Sciatic nerve (tissue), 2 donors: Measurements from ENCODE around the gene ZNF536. TPM values are rescaled to one million over a fixed set of nuclear protein-coding genes. Genes with fewer than 3 reads are reported as not detected.
"Not testable (repeated sequence)": the region's sequence is repeated elsewhere in the genome, so short reads cannot be mapped to it uniquely, and the experiment has no call there.

ENCODE experiments used
- ATAC-seq: fragments of 200-7000 bp; cut with Tn5 transposase; one replicate; pipeline ENCODE4 v1.9.1; 2020; ENCODE audit warnings: mild to moderate bottlenecking, moderate library complexity
- DNase-seq: peaks from one replicate; pipeline ENCODE4 v3.0.0-alpha.2; 2020; ENCODE audit warnings: low spot score
- intact Hi-C: fragments of 100-400 bp; cut with DNase I; formaldehyde crosslinking; loops from one replicate; pipeline ENCODE4 v1.14.2; 2022
- total RNA-seq: library from RNA; stranded (reverse); fragmentation: NEBNext Ultra II Directional; extraction: Animal tissue kit (Norgen Biotek cat#: 25700); gene quantifications from one replicate; pipeline ENCODE4 v1.2.1, GENCODE V29; 2021
- donor health status: DM: no; HTN: no; CAD: no.
- donor health status: DM: no; HTN: no; CAD: no.

The ZNF536 gene
- total RNA-seq, 1 donor from 2014 or later, result 43.2 TPM

DNA sequence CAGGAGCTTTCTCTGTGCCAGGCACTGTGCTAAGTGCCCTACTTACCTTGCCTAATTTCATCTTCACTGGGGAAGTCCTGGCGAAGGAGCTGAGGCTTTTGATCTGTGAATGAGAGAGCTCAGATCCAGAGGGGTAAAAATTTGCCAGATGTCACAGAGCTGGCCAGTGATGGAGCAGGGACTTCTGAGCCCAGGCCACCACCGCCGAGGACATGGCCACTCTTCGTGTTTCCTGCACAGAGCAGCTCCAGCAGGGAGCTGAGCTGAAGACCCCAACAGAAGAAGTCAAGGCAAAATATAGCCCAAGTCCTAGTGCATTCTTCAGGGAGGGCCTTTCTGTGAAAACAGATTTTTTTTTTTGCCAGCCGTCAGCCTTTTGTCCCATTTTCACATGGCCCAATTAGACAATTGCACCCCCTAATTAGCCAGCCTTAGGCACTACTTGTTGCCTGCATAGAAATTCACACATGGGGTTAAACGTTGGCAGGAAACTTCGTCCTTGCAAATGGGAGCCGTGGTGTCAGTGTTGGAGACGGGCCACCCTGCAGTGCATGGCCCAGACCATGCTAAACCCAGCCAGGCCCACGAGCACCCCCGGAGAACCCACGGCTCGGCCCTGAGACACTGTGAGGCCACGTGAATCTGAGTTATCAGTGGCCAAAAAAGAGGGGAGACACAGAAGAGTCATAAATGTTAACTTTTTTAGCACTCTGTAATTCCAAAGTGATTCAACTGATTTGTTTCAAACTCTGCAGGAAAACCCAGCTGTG lies 7.8 kb downstream of the ZNF536 start:
- intact Hi-C loops, result no loop called here
- DNase-seq, result no peak
- no peak for ATAC-seq

DNA sequence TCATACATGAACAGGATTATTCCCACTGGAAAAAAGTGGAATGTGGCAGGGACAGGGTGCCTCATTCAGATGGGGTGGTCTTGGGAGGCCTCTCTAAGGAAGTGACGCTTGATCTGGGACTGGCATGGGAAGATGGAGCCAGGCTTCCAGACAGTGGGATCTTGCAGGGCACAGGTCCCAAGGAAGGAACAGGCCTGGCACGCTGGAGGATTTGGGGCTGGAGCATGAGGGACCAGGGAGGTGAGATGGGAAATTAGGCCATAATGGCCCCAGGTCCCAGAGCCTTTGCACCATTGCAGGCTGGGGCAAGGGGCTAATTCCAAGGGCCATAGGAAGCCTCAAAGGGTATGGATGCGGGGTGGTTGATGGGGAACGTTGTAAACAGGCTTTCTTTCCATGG lies 9.2 kb downstream of the ZNF536 start:
- intact Hi-C loops, result no loop called here
- DNase-seq (no peak), ATAC-seq (no peak)

DNA sequence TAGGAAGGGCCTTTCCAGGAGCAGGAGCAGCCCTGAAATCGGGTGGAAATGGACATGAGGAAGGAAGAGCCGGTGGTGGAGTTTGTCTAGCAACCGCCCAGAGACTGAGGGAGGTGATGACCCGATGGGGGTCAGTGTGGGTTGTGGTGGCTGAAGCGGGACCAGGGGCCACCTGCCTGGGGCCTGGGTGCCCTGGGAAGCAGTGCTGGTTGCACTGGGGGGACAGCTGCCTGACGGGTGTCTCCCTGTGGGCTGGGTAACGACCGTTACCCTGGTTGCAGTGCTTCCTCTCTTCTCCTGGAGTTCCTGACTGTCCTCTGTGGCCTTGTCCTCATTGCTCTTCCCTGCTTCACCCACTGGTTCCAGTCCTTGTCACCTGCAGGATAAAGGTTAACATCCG lies 13.0 kb downstream of the ZNF536 start:
- ATAC-seq (no peak), DNase-seq (no peak)
- intact Hi-C loops, result no loop called here

DNA sequence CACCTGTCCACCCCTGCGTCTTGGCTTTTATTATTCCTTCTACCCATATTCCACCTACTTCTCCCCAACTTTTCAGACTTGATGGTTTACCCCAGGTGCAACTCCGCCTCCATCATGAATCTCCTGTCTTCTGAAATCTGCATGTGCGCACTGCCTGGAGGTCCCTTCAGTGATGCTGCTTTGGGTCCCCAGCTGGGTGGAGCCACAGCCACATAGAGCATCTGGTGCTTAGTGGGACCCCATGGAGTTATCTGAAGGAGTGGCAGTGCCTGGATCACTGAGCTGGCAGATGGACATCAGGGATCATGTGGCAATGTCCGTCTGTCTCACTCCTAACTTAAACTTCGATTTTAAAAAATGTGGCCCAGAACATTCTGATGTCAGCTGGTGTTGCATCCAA lies 13.5 kb downstream of the ZNF536 start:
- intact Hi-C loops, result no loop called here
- DNase-seq (no peak), ATAC-seq (no peak)

DNA sequence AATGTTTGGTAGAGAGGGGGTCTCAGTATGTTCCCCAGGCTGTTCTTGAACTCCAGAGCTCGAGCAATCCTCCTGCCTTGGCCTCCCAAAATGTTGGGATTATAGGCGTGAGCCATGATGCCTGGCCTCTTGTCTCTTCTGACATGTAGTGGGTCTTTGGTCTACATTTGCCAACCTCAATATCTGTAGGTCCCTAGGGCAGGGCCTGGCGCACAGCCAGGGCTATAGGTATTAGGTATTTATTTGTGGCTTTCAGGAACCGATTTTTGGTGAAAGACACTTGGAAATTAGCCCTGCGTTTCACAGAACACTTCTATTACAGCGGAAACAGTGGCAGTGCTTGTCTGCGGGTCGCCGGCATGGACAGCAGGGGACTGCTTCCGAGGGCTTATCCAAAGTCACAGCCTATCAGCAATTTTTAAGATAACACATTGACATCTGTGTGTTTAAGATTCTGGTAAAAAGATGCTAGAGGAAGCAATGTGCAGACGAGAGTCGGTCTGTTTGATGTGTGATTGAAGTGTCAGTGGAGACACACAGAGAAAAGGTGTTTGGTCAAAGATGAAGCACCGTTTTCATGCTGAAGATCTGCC lies 14.5 kb downstream of the ZNF536 start:
- intact Hi-C loops, result no loop called here
- no peak for ATAC-seq
- no peak for DNase-seq

DNA sequence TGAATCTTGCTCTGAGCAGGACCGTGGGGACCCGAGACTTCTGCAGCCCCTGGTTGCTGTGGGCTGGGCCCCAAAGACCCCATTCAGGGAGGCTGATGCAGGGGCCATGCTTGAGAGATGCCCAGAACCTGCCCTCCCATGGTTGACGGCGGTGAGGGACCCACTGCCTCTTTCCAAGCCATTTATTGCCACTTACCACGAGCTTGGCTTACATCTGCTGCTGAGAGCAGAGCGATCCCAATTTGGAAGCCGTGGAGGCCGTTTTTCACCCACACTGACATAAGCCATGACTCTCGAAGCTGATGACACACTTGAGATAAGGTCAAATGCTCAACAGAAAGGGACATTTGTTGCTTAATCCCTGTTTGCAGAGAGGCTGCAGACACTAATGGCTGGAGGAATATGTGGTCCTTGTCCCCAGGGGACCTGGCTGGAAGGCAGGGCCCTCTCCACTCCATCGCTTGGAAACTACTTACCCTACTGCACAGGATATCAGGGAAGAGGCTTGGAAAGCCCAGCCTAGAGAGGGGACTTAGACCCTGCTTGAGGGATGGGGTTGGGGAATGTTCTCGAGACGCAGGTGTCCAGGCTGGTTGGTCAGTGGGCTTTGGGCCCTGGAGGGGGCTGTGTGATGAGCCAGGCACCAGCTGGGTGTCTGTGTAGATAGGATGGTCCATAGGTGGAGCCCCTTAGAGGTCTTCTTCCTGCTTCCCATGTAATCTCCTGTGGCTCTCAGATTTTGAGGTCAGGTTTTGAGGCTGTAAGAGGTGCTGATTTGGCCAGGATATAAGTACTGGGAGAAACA lies 15.3 kb downstream of the ZNF536 start:
- ATAC-seq, result no peak
- DNase-seq, result no peak
- intact Hi-C loops, result no loop called here

DNA sequence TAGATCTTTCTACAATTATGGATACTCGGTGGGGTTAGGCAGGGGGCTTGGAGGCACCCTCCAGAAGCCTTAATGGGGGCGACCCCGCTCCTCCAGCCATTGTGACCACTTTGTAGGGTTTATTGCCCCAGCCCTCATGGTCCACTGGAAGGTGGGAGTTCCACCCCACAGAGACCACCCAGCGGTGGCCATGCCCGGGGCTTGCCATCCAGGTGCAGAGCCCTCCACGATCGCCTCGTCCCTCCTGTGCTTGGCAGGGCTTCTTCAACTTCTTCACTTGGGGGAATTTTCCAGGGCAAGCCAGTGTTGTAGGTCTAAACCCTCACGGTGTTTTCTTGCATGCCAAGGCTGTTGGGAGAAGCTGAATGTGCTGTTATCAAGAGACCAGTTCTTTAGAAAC lies 16.1 kb downstream of the ZNF536 start:
- ATAC-seq, result no peak
- no peak for DNase-seq
- intact Hi-C loops, result no loop called here

DNA sequence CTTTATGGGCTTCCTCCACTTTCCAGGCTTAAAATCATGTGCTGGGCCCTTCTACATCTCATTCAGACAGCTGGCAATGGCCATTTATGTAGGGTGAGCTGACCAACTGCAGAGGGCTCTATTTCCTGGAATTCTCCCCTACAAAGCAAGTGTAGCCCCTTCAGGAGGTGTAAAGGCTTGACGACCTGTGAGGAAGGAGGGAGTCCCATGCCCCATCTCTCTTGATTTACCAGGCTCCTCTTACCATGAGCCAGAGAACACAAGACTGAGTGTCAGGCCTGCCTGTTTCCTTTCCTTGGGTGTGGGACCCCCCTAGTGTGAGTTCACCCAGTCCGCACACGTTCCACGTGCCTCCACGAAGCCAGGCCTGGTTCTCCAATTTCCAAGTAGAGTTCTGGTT lies 16.6 kb downstream of the ZNF536 start:
- intact Hi-C loops, result no loop called here
- ATAC-seq (no peak), DNase-seq (no peak)

DNA sequence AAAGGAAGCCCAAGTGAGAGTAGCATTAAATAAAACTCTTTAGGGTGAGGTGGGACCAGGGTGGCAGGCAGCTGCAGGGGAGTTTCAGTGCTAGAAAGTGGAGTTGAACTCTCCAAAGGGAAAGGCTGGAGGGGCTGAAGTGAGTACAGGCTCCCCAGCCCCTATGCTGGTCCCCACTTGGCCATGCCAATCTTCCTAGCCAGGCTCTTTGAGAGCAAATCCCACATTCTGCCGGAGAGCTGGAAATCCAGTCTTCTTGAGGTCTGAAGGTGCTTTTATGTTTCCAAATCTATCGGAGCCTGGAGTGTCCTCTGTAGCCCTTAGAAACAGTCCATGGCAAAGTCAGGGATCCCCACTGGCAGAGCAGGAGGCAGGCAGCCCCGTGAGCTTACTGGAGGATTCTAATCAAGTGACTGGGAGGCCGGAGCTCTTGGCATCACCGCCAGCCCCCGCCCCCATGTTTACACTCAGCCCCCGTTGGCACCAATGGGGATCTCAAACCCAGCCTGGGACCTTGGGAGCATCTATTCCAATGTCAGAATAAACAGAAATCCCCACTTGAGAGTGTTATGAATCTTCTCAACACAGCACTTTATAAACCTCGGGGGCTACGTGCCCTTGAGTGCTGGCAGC lies 18.3 kb downstream of the ZNF536 start:
- intact Hi-C loops, result no loop called here
- no peak for DNase-seq

DNA sequence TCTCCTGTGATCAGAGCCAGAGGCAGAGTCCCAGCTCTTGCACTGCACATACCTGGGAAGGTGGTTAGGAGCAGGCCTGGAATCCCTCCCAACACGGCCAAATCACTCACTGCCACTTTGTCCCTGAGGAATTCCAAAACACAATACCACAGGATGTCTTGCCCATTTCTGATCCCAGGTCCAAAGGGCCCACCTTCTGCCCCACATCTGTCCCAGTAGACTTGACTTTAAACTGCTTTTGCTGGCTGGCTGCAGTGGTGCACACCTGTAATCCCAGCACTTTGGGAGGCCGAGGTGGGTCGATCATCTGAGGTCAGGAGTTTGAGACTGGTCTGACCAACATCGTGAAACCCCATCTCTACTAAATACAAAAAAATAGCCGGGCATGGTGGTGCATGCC lies 18.9 kb downstream of the ZNF536 start:
- DNase-seq, result no peak
- no peak for ATAC-seq
- intact Hi-C loops, result no loop called here

More for the DNA sequence above, 18.3 kb downstream of the ZNF536 start:
- no peak for ATAC-seq

DNA sequence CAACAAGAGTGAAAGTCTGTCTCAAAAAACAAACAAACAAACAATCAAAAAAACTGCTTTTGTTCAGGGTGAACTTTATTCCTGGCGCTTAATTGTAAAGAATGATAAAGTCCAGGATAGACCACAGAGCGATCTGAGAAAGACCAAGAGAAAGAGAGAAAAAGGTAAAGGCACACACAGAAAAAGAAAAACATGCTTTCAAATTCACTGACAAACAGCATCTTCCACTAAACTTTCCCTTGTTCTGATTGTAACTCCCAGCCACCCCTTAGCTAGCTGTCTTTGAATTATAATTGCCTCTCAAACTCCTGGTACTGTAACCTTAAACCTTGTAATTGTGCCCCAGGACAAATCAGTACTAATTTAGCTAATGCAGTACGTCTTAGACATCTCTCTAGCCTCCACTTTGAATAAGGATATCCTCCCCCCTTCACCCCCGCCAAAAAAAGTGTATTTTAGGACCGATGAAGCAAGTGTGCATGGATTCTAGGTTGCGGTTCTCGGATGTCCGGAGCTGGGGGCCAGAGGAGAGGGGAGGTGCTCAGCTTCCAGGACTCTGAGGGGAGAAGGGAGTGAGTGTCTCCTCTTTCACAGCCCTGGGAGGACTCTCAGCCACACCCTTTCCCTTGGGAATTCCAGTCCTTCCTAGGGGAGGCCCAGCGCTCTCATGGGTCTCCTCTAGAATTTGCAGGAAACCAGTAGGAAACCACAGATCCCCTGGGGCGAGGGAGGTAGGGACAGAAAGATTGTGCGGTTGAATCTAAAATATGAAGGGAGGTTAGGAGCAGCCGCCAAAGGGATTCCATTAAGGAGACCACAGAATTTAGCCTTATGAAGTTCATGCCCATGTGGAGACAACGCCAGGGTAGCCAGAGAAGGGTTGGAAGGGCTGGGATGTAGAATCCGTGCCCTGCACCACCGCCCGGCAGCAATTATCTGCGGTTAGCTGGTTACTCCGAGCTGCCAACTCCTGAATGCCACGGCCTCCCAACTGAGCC lies 19.7 kb downstream of the ZNF536 start:
- intact Hi-C loops, result no loop called here
- DNase-seq (no peak), ATAC-seq (no peak)

DNA sequence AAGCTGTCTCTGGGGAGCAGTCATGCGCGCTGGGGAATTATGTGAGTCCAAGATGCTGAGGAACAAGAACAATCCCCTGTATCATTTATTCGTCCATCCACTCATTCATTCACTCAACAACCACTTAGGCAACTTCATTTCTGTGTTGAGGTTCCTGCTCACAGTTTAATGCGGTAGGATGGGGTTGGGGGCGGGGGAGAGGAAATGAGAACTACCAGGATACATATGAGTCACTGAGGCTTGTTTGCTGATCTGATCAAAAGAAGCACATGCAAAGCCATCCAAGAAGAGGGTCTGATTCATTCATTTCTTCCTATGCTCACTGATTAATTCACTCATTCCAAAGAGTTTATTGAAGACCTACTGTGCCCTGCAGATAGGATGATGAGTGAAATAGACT lies 20.9 kb downstream of the ZNF536 start:
- DNase-seq (no peak), ATAC-seq (no peak)
- intact Hi-C loops, result no loop called here

DNA sequence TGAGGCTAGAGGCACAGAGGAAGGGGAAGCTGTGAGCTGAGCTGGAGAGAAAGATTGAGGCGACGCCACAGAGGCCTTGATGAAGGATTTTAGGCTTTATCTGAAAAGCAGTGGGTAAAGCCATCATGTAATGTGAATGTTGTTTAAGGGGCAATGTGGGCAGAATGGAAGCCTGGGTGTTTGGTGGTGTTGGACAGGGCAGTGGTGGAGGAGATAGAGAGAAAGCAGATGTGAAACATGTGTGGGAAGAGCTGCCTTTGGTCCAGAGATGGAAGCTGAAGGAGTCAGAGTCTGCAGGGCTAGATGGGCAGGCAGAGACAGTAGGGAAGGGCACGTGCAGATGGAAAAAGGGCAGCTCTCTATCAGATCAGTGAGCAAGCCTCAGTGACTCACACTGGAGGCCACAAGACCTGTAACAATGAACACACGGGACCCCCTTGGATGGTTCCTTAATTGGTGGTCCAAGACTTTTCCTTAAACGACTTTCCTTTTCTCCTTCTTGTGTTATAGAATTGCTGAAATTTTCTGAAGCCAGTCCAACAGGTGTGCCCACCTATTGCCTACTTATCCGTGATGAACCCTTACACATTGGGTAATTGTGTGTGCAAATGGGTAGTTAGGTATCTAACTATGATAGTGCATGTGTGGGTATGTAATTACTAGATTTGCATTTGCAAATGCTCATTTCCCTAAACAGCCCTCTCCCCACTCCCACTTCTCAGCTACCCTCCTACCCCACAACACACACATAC lies 21.7 kb downstream of the ZNF536 start:
- no peak for ATAC-seq
- no peak for DNase-seq
- intact Hi-C loops, result no loop called here

DNA sequence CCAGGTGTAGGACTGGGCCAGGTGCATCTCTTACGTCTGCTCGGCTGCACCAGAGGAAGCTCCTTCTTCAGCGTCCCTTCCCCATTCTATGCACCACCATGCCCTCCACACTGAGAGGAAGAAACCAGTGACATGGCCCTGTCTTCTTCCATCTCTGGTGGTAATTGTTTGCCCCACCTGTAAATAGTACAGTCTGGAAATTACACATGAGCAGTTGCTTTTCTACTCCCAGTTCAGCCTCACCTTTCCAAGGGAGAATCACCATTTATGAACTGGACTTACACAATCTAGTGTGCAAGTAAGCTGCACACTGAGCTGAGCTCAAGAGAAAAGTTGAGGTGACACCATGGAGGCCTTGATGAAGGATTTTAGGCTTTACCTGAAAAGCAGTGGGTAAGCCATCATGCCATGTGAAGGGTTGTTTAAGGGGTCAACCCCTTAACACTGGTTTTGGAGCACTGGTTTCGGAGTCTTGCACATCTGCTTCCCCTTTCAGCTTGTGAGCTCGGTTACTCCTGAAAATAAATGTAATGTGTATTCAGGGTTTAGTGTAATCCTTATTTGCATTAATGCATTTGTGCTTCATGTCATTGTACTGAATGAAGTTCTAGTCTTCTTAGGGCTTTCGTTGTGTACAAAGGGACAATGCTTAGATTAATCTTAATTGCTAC lies 22.4 kb downstream of the ZNF536 start:
- intact Hi-C loops, result no loop called here
- DNase-seq (no peak), ATAC-seq (no peak)

DNA sequence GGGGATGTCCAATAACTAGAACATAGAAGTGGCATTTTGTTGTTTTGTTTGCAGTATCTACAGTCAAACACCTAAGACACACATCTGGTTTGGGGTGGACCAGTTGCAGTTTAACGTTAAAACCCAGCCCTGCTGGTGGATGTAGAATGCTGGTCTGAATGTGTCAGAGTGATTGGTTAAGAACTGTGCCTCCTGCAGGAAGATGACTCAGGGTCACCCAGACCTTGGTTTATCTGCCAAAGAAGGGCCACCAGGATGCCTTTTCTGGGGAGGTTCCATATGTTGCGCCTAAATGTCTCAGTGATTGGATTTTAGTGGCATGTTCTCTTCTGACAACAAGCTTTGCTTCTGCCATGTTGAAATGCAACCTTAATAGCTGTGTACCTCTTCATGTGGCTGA lies 23.1 kb downstream of the ZNF536 start:
- intact Hi-C loops, result no loop called here
- DNase-seq, result no peak
- no peak for ATAC-seq

DNA sequence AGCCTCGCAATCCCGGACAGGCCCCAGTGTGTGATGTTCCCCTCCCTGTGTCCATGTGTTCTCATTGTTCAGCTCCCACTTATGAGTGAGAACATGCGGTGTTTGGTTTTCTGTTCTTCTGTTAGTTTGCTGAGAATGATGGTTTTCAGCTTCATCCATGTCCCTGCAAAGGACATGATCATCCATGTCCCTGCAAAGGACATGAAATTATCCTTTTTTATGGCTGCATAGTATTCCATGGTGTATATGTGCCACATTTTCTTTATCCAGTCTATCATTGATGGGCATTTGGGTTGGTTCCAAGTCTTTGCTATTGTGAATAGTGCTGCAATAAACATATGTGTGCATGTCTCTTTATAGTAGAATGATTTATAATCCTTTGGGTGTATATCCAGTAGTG lies 26.4 kb downstream of the ZNF536 start:
- DNase-seq, intact Hi-C loops, ATAC-seq: not testable (repeated sequence)

DNA sequence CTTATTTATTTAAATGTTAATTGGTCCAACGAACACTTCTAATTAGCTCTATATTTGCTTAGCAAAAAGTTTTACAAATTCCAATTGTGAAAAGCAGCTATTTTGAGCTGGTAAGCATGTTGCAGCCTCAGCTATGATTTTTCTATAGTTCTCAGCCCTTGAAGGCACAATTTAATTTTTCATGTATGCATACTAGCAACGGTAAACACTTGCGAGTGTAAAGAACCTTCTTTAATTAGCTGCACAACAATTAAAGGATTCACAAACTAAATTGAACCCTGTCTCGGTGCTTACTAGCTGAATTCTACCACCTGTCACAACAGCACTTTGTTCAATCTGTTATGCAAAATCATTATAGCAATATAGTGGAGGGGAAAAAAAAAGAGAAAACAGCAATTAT lies 29.8 kb downstream of the ZNF536 start:
- intact Hi-C loops, result no loop called here
- ATAC-seq, result no peak
- DNase-seq, result no peak
